Measurements from ENCODE around the gene PJA2.

PJA2 gene

DNA sequence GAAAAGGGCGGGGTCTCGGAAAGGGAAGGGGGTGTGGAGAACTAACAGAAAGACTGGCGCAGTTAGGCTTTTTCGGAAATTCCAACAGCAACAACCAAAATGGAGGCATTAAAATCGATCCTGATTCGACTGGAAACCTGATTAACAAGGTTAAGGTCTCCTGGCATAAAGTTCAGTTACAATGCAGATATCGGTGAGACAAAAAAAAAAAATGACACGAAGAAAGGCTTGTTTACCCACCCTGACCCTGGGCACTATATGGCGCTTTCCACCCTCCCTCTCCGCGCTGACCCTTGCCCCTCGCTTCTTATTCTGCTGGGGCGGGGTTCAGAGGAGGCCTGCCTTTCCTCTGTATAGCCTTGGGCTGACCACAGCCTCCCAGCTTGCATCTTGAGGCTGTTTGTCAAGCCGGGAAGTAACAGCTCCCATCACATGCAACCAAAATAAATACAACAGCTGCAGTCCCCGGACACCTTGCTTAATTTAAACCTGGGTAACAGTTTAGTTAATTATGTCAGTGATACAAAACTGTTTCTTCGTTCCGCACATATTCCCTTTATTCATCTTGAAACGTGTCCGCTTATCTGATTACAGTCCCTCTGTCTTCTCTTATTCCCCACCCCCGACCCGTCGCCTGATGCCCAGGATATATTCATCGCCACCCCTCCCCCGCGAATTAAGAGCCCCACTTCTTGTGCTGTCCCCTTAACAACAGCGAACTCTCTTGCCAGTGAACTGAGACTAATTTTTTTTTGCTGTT lies 795 bp upstream of the PJA2 start:
- DNase-seq (ENCODE audit: low spot score) (peak; percentile 44), FAIRE-seq (peak; percentile 9)

DNA sequence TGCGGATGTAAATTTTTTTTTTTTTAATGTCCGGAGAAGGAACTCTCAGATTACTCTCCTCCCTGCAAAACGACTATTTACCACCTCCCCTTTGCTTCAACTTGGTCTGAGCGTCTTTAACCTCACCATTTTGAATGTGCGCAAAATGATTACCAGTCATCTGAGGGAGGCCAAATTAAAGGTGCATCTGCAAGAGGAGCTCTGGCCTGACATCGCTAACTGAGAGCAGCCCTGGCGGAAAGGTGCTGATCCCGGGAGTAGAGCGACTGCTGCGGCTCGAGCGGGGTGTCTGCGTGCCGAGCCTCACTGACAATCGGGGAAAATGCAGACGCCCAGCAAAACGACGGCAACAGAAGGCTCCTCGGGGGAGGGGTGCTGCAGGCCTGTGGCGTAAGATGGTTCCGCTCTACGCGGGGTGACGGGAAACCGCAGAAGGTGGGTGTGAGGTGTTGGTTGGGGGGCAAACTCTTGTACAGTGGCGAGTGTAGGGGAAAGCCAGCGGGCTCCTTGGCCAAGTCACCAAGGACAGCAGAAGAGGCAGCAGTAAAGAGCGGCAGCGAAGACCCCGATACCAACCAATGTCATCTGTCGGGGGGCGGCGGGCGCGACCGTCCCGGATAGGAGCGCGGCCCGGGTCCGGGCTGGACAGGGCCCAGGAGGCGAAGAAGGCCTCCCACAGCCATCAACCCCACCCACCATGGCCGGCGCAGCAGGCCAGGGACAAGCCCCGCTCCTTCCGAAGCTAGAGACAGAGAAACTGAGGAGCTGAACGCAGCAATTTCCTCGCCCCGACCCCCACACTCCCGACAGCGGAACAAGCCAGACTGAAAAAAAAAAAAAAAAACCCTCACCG lies 557 bp downstream of the PJA2 start:
- FAIRE-seq (no peak), DNase-seq (ENCODE audit: low spot score) (peak; percentile 64)

DNA sequence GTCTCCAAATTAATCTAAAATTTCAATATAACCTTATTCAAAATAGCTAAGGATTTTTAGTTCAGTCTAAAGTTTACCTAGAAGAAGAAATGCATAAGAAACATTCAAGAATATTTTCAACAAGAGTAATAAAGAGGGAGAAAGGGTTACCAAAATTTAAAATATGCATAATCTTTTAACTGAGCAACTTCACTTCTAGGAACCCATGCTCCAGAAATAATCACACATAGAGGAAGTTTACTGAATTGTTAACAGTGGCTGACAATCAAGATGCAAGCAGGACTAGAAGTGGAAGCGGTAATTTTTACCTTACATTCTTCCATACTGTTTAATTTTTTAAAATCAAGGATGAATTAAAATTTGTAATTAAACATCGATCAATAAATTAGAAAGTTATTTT lies 1.9 kb downstream of the PJA2 start:
- DNase-seq (ENCODE audit: low spot score) = no peak

DNA sequence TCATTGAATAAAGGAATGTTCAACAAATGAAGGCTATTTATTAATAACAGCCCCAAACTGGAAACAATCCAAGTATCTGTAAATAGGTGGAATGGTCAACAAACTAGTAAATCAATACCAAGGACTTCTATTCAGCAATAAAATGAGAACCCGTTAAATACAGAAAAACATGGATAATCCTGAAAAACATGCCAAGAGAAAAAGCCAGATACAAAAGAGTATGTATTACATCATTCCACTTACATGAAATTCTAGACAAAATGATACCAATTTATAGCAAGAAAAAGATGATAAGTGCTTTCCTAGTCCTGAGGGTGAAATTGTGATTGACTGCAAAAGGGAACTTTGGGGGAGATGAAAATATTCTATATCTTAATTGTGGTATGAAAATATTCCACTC lies 3.1 kb downstream of the PJA2 start:
- DNase-seq (ENCODE audit: low spot score) (no peak), FAIRE-seq (no peak)

More for the DNA sequence above, 1.9 kb downstream of the PJA2 start:
- FAIRE-seq = no peak

DNA sequence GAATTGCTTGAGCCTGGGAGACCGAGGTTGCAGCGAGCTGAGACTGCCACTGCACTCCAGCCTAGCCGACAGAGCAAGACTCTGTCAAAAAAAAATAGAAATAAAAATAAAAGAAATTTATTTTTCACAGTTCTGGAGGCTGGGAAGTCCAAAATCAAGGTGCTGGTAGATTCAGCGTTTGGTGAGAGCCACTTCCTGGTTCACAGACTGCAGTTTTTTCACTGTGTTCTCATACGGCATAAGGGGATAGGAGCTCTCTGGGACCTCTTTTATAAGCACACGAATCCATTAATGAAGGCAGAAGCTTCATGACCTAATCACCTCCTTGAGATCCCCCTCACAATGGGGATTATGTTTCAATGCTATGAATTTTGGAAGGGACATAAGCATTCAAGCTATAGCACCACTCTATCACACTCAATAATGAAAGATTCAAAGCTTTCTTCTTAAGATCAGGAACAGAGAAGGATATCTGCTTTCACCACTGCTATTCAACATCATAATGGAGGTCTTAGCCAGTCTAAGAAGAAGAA lies 5.3 kb downstream of the PJA2 start:
- FAIRE-seq = no peak
- no peak for DNase-seq (ENCODE audit: low spot score)

DNA sequence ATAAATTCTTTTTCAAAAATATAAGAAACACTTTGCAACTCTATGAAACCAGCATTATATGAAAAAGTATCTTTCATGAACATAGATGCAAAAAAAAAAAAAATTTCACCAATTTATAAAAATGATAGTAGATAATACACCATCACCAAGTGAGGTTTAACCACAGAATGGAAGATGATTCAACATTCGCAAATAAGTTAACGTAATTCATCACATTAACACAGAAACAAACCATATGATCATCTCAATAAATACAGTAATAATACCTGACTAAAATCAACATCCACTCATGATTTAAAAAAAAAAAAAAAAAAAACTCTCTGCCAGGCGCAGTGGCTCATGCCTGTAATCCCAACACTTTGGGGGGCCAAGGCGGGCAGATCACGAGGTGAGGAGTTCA lies 6.3 kb downstream of the PJA2 start:
- DNase-seq (ENCODE audit: low spot score) (no peak), FAIRE-seq (no peak)

DNA sequence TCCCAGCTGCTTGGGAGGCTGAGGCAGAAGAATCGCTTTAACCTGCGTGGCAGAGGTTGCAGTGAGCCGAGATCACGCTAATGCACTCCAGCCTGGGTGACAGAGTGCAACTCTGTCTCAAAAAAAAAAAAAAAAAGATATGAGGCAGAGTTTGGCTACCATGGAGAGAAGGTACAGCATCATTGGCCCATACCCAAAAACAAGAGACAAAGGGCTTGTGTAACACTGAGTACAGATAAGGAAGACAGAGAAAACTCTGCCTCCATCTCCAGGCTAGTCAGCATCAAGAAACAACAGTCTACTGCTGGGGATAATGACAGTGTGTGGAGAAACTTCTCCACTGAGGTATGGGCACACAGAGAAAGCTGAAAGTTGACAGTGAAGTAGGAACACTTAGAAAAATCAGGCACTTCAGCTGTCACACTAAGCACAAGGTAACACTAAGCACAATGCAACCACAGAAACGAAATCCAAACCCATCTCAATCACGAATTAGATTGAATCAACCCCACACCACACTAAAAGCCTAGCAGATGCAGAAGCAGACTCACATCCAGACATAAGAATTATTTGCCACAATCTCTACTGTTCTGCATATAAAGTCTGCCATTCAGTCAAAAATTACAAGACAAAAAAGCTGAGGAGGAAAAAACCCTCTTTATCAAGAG lies 10.5 kb downstream of the PJA2 start:
- DNase-seq (ENCODE audit: low spot score) (no peak), FAIRE-seq (no peak)

DNA sequence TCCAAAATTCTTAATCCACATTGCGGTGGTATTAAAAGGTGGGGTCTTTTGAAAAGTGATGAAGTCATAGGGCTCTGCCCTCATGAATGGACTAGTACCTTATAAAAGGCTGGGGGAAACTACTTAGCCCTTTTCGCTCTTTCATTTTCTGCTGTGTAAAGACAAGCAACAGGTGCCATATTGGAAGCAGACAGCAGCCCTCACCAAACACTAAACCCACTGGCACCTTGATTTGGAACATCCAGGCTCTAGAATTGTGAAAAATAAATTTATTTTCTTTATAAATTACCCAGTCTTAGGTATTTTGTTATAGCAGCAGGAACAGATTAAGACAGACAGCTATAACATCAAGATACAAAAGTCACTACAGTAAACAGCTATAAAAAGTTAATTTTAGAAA lies 12.8 kb downstream of the PJA2 start:
- FAIRE-seq = no peak

DNA sequence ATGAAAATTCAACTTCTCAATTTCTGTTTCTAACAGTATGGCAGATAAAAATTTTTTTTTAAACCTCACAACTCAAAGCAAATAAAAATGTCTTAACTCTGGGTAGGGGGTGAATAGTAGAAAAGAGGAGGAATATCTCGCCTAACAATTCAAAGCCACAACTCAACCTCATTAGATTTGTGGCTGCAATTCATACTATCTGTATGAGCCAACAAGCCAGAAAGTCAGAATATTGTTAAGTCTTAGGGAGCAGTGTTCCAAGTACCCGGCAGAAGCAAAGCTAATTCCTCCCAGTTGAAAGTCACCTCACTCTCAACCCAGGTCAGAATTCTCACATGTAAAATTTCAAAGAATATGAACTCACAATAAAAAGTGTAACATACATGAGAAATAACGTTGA lies 15.0 kb downstream of the PJA2 start:
- FAIRE-seq (no peak), DNase-seq (ENCODE audit: low spot score) (no peak)

More for the DNA sequence above, 12.8 kb downstream of the PJA2 start:
- no peak for DNase-seq (ENCODE audit: low spot score)

DNA sequence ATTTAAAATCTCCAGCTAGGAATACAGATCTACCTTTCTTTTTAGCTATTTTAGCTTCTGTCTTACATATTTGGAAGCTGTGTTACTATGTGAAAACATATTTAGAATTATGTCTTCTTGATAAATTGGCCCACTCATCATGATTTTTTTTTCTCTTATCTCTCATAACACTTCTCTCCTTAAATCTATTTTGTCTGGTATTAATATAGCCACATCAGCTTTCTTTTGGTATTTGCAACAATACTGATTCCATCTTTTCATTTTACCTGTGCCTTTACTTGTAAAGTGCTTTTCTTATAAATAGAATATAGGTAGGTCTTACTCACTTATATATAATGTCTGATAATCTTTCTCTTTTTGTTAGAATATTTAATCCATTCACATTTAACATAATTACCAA lies 19.6 kb downstream of the PJA2 start:
- FAIRE-seq (no peak), DNase-seq (ENCODE audit: low spot score) (no peak)

DNA sequence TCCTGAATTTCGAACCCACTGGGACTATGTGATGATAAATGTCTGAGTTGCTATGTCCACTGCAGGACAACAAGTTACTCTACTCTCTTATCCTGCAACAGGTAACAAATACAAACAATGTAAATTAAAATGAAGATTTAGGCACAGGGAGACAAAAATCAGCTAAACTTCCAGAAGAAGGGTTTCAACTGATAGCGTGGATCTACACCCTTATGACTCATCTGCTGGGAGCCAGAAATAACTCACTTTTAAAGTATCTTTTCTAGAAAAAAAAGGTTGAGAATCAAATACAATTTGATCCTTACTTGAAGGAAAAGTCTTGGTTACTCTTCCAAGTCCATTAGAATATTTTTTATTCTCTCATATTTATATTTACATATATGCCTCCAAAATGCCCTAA lies 21.4 kb downstream of the PJA2 start:
- no peak for FAIRE-seq
- DNase-seq (ENCODE audit: low spot score) = no peak

DNA sequence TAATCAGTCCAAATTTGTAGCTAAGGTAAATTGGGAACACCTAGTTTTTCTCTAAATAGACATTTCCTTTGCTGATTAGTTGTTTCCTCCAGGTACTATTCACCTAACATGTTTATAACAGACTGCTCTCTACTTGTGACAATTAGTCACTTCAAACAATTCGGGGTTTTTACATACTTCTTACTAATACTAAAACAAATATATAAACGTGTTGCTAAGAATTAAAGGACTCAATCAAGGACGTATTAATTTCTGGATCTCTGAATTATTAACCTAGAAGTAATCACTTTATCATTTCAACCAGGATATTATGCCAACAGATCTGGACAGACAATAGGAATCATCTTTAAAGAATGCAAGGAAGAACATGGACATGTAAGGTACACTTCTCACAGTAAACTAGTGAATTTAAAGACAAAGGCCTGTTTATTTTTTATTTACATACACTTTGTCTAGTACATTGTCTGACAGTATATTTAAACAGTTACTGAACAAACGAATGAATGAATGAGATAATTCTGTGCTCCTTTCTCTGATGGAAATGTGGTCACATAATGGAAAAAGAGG lies 22.3 kb downstream of the PJA2 start:
- FAIRE-seq (no peak), DNase-seq (ENCODE audit: low spot score) (no peak)

DNA sequence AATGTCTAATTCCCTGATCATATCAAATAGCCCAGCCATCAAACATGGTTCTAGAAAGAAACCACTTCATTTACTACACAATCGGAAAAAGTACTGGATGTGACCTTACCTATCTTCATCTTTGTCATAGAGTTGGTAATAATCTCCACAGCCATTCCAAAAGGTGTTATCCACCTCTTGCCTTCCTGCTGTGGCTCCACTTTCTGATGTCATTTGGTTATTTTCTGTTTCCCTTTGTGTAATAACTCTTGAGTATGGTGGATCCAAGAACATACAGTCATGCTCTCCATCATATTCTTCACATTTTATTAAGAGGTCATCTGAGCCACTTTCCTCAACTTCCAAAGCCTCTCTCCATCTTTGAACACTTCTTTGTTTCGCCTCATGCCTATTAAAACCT lies 31.7 kb downstream of the PJA2 start:
- no peak for FAIRE-seq
- no peak for DNase-seq (ENCODE audit: low spot score)

DNA sequence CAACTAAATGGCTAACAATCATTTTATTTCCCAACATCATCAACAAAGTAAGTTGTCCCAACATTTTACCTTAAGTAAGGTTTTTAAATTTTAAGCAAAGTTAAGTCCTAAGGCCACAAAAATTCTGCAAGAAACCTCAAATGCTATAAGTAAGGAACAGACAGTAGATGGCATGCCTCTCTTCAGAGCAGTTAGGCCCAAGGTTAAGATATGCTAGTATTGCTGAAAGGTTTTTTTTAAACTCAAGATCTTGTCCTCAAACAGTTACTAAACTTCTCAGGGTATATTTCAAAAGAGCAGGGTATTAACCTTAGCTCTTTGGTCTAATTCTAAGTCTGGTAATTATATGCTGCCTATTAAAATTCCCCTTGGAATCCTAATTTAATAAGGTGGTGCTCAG lies 35.1 kb downstream of the PJA2 start:
- no peak for DNase-seq (ENCODE audit: low spot score)
- no peak for FAIRE-seq

DNA sequence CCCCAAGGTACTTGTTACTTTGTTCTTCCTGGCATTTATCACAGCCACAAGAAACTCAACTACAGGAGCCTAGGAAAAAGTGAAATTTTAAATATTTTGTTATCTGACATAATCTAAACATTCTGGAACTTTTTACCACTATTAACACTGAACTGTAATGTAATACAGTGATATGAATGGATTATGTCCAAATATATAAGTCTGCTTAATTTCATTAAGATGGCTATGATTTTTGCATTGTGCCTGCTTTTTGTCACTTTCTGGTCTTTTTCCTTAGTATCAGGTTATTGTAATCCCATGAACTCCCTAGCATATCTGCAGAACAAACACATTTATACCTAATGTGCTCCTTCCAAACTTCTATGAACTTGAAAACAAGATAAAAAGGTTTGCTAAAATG lies 35.8 kb downstream of the PJA2 start:
- FAIRE-seq = no peak

DNA sequence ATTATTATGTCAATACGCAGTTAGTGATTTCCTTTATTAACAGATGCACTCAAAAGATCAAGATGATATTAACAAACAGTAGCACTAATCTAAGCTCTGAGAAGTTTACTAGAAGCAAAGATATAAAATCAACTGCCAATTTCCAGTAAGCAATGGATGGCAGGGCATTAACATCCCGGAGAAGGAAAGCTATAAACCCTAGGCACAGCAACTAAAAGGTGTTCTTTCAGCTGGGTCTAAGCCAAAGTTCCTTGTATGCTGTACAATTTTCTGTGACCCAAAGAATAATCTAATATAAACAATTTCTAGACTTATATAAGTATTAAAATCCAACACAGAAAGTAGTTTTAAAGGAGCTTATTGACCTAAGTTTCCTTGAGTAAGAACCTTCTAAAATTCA lies 39.4 kb downstream of the PJA2 start:
- no peak for DNase-seq (ENCODE audit: low spot score)
- FAIRE-seq = no peak

More for the DNA sequence above, 35.8 kb downstream of the PJA2 start:
- DNase-seq (ENCODE audit: low spot score) = no peak

DNA sequence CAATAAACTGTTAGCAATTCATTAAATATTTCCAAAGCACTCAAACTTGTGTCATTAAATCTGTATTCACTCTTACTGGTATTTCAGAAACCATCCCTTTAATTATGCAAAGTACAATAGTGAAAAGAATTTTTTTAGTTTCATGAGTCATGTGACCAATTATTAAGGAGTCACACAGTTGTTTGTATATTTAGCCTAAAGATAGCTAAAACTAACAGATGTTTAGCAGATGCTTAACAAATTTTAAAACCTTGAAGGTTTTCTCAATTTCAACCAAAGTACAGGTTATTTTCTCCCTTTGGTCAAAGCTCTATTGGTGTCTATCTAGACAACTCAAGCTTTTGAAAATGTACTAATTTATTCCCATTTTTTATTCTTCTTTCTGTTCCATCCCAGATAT lies 44.1 kb downstream of the PJA2 start:
- no peak for FAIRE-seq

DNA sequence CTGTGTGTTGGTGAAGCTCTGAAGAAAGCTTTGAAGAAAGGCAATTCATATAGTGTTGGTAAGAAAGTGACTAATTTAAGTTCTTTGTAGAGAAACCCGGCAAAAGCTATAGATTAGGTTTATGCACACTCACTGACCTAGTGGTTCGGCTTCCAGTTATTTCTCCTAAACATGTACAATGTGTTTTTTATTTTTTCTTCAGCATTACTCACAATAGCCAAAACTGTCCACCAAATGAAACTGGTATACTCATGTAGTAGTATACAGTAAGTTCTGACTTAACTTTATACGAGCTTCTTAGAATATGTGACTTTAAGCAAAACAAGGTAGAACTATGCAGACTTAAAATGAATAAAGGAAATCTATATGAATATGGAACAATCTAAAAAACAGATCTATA lies 44.8 kb downstream of the PJA2 start:
- no peak for FAIRE-seq
- DNase-seq (ENCODE audit: low spot score) = no peak

More for the DNA sequence above, 44.1 kb downstream of the PJA2 start:
- DNase-seq (ENCODE audit: low spot score) = no peak

DNA sequence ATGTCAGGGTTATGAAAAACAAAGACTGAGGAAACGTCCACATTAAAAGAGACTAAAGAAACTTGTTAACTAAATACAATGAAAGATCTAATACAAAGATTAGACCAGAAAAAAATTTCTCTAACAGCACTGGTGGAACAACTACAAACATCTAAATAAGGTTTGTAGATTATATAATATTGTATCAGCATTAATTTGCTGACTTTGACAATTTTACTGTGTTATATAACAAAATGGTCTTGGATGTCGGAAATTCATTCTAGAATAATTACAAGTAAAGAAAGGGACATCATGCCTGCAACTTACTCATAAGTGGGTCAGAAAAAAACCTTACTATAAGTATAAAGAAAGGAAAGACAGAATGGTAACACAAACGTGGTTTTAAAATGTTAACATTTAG lies 50.1 kb downstream of the PJA2 start:
- DNase-seq (ENCODE audit: low spot score) = no peak
- FAIRE-seq = no peak

DNA sequence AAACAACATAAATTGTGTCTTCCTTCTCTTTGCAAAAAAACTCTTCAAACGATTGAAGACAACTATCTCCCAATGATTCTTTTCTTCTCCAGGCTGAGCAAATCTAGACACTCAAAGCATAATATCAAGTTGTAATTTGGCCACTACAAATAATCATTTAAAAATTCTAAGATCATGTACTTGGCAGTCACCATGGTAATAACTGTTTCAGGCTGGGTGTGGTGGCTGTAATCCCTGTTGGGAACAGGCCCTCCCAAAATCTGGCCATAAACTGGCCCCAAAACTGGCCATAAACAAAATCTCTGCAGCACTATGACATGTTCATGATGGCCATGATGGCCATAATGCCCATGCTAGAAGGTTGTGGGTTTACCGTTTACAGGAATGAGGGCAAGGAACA lies 52.0 kb downstream of the PJA2 start:
- DNase-seq (ENCODE audit: low spot score) (no peak), FAIRE-seq (no peak)

DNA sequence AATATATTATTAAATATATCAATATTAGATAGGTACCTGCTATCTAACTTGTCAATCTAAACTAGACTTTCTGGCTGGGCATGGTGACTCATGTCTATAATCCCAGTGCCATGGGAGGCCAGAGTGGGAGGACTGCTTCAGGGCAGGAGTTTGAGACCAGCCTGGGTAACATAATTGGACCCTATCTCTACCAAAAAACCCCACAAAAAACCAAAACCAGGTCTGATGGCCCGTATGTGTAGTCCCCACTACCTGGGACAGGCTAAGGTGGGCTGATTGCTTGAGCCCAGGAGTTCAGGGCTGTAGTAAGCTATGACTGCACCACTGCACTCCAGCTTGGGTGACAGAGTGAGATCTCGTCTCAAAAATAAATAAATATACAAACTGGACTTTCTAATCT lies 55.0 kb downstream of the PJA2 start:
- FAIRE-seq (no peak), DNase-seq (ENCODE audit: low spot score) (no peak)

All from urothelium cell line (cell line).